GM12892 (cell line): ENCODE results near the gene P2RX1.

Experiments used
- POLR2A ChIP-seq: IDR thresholded peaks from 2 replicates; pipeline ENCODE4 v1.6.1; 2011; ENCODE audit warnings: low read depth, low read length, control low read depth
- POLR2AphosphoS5 ChIP-seq: IDR thresholded peaks from 2 replicates; pipeline ENCODE4 v1.6.1; 2011; ENCODE audit warnings: low read depth, low read length, control low read depth

- TF ChIP-seq POLR2A = no peak
- no peak for TF ChIP-seq POLR2AphosphoS5
Observed at GRCh38 chr17:3860939-3861700, 55.1 kb downstream of the P2RX1 start.
